ENCODE data around the gene PRIM1.

DNA sequence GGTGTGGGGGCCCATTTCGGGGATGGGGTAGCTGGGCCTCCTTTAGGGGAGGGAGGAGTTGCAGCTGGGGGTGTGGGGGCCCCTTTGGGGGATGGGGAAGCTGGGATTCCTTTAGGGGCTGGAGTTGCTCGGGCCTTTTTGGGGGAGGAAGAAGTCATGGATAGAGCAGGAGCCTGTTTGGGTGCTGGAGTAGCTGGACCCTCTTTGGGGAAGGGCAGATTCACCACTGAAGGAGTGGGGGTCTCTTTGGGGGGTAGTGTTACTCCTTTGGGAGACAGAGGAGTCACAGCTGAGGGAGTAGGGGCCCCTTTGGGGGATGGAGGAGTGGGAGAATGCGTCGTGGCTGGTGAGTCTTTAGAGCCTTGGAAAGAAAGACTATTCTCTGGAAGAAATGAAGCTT lies 33.5 kb downstream of the PRIM1 start:
- TF ChIP-seq, protein P1, sequence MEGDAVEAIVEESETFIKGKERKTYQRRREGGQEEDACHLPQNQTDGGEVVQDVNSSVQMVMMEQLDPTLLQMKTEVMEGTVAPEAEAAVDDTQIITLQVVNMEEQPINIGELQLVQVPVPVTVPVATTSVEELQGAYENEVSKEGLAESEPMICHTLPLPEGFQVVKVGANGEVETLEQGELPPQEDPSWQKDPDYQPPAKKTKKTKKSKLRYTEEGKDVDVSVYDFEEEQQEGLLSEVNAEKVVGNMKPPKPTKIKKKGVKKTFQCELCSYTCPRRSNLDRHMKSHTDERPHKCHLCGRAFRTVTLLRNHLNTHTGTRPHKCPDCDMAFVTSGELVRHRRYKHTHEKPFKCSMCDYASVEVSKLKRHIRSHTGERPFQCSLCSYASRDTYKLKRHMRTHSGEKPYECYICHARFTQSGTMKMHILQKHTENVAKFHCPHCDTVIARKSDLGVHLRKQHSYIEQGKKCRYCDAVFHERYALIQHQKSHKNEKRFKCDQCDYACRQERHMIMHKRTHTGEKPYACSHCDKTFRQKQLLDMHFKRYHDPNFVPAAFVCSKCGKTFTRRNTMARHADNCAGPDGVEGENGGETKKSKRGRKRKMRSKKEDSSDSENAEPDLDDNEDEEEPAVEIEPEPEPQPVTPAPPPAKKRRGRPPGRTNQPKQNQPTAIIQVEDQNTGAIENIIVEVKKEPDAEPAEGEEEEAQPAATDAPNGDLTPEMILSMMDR (IDR thresholded peaks at IDR 0.05), result no peak
- TF ChIP-seq POLR2A (IDR thresholded peaks at IDR 0.05), result no peak

All from lower leg skin (tissue), 3 donors.